Fibroblast of lung (primary cell): ENCODE results near the gene AFAP1L2.

Source experiments
- CTCF ChIP-seq, 2 donors: IDR thresholded peaks in 1 of 2; conservative IDR thresholded peaks in 1 of 2; 1 replicate in 1 of 2; 2 replicates in 1 of 2; pipeline ENCODE4 v1.5.1; 2011 to 2012; ENCODE audit warnings: low read length in 2 of 2, control low read depth in 1 of 2, inconsistent platforms in 1 of 2, low read depth in 1 of 2, mild to moderate bottlenecking in 1 of 2
- EZH2 ChIP-seq: IDR thresholded peaks from 2 replicates; pipeline ENCODE4 v1.5.1; 2012; ENCODE audit warnings: low read length, control low read depth, mild to moderate bottlenecking; ENCODE audit errors: missing control alignments

- TF ChIP-seq CTCF (conservative IDR thresholded peaks at IDR 0.05 in 1 of 2, IDR thresholded peaks at IDR 0.05 in 1 of 2; ENCODE audit: low read depth in 1 of 2, low read length in 2 of 2) (no peak), EZH2 (no peak)
These were observed 34.1 kb downstream of the AFAP1L2 start for GRCh38 chr10:114370199-114370598.
